ENCODE measurements around the gene ZNF580.

Gene ZNF580

DNA sequence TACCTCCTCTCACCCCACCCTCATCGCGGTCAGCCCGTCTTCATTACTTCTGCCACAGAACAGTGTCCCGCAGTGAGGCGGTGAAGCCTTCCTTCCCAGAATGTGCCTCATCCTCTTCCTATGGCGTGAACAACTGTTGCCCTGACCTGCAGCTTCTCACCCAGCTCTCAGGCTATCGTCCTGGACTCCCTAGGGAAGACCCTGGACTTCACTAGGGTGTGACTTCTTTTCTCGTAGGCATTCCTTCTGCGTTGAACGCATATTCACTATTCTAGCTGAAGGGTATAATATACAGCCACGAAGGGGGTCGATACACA lies 34.4 kb upstream of the ZNF580 start:
- no peak for DNase-seq (ENCODE audit: low spot score)

DNA sequence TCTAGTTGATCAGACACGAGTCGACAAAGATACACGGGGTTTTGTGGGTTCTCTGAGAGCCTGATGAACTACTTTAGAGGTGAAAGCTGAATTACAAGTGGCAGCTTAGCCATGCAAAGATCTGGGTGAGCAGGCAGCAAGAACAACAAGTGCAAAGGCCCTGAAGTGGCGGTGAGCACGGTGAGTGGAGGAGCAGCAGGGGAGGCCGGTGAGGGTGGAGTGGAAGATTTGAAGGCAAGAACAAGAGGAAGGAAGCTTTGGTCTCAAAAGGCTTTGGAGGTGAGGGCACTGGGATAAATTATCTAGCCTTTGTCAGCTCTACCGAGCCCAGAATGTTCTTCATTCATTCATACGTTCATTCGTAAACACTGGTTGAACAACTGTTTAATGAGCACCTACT lies 34.0 kb upstream of the ZNF580 start:
- DNase-seq (ENCODE audit: low spot score) = no peak

DNA sequence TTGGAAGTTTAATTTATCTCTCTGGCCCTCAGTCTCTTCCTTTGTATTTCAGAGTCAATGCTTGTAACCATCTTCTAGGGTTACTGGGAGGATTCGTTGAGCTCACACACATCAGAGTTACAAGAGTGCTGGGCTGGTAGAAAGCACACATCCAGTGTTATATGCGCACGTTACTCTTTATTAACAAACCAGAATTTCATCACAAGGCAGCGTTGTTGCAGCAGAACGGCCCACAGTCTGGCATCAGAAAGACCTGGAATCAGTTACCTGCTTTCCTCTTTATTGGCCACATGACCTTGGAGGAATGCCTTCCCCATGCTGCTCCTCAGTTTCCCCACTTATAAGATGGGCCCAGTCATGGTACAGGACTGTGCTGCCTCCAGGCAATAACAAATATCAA lies 31.5 kb upstream of the ZNF580 start:
- DNase-seq (ENCODE audit: low spot score) = no peak

DNA sequence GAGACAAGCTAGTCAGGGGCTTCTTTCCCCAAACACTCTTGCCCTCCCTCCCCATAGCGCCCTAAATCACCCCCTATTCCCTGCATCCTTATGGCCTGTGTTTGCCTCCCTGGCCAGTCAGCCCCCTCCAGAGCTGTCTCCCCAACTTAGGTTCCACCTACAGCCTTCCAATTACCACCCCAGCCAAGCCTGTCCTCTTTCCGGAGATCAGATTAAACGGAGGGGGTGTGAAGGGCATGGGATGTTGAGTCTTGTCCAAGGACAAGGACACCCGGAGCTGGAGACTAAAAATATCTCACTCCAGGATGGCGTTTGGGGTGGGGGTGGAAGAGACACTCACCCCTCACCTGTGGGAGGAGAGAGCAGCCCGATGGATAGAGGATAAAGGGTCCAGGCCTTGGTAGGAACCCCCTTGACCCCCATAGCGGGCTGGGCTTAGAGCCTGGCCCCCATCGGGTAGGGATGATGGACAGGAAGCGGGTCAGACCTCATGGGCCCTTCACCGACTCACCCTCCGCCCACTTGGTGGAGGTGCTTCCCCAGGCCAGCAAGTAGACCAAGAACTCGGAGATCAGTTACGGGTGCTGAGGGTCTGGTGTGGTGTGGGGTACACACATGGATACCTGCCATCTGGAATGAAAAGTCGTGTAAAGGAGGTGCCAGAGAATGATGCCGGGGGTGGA lies 29.4 kb upstream of the ZNF580 start:
- DNase-seq (ENCODE audit: low spot score) = no peak

DNA sequence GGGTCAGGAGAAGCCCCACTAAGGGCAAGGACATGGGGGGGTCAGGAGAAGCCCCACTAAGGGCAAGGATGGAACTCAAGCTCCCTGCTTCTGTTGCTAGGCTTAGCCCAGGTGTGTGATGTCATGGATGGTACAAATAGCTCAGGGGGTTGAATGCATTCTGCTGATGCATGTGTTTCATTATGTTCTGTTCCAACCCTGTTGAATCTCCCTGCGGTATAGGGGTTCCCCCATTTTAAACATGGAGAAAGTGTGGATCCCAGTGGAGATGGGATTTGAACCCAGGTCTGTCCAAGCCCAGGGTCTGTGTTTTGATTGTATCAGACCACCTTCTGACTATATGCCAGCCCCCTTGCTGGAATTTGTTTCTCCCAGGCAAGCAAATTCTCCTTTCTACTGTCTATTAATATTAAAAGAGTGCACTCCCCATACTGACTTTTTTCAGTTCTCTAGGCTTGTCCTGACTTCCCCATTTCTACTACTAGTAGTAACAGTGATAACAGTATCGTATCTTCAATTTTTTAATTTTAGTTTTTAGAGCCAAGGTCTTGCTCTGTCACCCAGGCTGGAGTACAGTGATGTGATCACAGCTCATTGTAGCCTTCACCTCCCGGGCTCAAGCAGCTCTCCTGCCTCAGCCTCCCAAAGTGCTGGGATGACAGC lies 28.7 kb upstream of the ZNF580 start:
- DNase-seq (ENCODE audit: low spot score) = no peak

DNA sequence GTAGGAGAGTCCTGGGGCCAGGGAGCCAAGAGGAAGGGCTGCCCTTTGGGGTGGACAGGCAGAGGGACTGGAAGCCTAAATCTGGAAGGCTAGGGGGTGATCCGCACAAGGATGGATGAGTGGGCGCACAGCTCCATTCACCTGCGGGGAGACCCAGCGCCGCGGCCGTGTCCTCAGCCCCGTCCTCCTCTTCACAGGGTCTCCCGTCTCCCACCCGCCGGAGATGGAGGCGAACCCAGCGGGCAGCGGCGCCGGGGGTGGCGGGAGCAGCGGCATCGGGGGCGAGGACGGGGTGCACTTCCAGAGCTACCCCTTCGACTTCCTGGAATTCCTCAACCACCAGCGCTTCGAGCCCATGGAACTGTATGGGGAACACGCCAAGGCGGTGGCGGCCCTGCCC lies 27.4 kb upstream of the ZNF580 start:
- no peak for DNase-seq (ENCODE audit: low spot score)

DNA sequence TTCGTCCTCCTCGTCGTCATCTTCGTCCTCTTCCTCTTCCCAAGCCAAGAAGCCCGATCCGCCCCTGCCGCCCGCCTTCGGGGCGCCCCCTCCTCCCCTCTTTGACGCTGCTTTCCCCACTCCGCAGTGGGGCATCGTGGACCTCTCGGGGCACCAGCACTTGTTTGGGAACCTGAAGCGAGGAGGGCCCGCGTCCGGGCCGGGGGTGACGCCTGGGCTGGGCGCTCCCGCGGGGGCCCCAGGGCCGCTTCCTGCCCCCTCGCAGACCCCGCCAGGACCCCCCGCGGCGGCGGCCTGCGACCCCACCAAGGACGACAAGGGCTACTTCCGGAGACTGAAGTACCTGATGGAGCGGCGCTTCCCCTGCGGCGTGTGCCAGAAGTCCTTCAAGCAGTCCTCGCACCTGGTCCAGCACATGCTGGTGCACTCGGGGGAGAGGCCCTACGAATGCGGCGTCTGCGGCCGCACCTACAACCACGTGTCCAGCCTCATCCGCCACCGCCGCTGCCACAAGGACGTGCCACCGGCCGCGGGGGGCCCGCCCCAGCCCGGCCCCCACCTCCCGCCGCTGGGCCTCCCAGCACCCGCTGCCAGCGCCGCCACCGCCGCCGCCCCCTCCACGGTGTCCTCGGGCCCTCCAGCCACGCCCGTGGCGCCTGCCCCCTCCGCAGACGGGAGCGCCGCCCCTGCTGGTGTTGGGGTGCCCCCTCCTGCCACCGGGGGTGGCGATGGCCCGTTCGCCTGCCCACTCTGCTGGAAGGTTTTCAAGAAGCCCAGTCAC lies 26.7 kb upstream of the ZNF580 start:
- DNase-seq (ENCODE audit: low spot score) = no peak

DNA sequence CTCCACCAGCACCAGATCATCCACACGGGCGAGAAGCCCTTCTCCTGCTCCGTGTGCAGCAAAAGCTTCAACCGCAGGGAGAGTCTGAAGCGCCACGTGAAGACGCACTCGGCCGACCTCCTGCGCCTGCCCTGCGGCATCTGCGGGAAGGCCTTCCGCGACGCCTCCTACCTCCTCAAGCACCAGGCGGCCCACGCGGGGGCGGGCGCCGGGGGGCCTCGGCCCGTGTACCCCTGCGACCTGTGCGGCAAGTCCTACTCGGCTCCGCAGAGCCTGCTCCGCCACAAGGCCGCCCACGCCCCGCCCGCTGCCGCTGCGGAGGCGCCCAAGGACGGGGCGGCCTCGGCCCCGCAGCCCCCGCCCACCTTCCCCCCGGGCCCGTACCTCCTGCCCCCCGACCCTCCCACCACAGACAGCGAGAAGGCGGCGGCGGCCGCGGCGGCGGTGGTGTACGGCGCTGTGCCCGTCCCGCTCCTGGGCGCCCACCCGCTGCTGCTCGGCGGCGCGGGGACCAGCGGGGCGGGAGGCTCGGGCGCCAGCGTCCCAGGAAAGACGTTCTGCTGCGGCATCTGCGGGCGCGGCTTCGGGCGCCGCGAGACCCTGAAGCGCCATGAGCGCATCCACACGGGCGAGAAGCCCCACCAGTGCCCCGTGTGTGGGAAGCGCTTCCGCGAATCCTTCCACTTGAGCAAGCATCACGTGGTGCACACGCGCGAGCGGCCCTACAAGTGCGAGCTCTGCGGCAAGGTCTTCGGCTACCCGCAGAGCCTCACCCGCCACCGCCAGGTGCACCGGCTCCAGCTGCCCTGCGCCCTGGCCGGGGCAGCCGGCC lies 25.9 kb upstream of the ZNF580 start:
- DNase-seq (ENCODE audit: low spot score) = no peak

DNA sequence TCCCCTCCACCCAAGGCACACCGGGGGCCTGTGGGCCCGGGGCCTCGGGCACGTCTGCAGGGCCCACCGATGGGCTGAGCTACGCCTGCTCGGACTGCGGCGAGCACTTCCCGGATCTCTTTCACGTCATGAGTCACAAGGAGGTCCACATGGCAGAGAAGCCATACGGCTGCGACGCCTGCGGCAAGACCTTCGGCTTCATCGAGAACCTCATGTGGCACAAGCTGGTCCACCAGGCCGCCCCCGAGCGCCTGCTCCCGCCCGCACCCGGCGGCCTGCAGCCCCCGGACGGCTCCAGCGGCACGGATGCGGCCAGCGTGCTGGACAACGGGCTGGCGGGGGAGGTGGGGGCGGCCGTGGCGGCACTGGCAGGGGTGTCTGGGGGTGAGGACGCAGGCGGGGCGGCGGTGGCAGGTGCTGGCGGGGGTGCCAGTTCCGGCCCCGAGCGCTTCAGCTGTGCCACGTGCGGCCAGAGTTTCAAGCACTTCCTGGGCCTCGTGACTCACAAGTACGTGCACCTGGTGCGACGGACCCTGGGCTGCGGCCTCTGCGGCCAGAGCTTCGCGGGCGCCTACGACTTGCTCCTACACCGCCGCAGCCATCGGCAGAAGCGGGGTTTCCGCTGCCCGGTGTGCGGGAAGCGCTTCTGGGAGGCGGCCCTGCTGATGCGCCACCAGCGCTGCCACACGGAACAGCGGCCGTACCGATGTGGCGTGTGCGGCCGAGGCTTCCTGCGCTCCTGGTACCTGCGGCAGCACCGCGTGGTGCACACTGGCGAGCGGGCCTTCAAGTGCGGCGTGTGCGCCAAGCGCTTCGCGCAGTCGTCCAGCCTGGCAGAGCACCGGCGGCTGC lies 25.0 kb upstream of the ZNF580 start:
- no peak for DNase-seq (ENCODE audit: low spot score)

DNA sequence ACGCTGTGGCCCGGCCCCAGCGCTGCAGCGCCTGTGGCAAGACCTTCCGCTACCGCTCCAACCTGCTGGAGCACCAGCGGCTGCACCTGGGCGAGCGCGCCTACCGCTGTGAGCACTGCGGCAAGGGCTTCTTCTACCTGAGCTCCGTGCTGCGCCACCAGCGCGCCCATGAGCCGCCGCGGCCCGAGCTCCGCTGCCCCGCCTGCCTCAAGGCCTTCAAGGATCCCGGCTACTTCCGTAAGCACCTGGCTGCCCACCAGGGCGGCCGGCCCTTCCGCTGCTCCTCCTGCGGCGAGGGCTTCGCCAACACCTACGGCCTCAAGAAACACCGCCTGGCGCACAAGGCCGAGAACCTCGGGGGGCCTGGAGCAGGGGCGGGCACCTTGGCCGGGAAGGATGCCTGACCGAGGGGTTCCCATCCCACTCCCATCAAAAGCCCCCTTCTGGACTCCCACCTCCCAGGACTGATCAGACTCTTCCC lies 24.4 kb upstream of the ZNF580 start:
- DNase-seq (ENCODE audit: low spot score) = no peak

DNA sequence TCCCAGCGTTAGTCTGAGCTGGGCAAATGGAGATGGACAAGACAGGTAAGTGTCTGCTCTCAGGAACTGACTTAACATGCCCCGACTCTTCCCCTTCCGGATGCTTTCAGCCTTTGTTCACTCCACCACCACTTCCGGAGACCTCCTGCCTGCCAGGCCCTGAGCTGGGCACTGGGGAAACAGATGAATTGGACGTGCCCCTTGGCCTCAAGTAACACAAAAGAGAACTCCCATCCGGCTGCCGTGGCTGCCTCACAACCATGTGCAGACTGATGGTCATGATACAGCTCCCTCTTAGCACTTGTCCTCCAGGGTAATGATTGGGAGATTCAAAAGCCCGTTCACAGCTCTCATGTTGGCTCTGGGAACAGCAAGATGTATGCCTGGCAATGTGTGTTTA lies 23.4 kb upstream of the ZNF580 start:
- DNase-seq (ENCODE audit: low spot score) = no peak

DNA sequence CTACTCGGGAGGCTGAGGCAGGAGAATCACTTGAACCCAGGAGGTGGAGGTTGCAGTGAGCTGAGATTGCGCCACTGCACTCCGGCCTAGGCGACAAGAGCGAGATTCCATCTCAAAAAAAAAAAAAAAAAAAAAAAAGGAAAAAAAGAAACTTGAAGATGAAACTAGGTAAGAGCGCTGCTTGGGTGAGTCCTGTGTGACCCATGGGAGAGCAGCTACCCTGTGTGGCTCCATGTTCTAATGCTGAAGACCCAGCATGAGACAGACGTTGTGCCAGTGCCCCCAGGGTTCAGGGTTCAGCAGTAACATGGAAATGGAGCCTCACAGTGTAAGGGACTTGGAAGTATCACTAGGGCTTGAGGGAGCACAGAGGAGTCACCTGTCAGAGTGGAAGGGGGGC lies 22.4 kb upstream of the ZNF580 start:
- no peak for DNase-seq (ENCODE audit: low spot score)

DNA sequence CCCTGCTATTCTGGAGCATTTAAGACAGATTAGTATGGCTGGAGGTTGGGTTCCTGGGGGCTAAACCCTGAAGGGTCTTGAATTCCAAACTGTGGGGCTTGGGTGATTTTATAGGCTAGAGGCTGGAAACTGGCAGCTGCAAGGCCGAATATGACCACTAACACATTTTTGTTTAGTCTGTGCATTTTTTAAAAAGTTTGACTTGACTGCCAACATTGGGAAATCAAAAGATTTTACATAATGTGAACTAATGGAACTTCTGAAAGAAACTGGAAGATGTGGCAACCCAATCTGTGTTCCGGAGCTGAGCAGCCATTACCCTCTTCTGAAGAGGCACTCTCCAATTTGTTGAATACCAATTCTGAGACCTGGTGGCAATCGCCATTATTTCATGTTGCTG lies 21.5 kb upstream of the ZNF580 start:
- no peak for DNase-seq (ENCODE audit: low spot score)

DNA sequence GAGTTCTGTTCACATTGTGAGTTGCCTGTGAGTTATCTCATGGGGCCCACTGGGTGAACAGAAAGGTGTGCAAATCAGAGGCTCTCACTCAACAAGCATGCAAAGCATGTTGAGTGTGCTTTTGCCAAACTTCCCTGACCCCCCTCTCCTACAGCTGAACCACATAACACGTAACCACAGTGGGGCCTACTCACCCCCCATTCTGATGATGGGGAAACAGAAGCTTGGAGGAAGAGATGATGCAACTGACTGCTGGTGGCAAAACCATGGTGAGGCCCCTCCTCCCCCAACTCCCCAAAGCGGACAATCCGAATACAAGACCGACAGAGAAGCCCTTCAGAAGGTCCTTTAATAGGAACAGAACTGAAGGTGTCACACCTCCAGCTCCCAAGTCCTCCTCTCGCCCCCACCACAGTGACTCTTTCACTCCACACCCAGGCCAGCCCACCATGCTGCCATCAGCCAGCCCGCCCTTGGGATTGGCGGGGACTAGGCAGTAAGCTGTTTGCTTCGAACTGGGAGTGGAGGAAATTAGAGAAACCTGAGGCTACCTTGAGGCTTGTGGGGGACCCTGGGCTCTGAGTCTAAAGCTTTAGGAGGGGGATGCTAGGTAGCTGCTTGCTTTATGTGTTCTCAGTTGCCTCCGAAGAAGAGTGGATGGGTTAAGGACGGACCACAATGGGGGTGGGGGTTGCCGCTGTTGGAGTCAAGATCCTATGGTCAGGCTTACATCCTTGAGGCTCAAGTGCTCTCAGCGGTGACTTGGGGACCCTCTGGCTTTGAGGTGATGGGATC lies 20.2 kb upstream of the ZNF580 start:
- no peak for DNase-seq (ENCODE audit: low spot score)

DNA sequence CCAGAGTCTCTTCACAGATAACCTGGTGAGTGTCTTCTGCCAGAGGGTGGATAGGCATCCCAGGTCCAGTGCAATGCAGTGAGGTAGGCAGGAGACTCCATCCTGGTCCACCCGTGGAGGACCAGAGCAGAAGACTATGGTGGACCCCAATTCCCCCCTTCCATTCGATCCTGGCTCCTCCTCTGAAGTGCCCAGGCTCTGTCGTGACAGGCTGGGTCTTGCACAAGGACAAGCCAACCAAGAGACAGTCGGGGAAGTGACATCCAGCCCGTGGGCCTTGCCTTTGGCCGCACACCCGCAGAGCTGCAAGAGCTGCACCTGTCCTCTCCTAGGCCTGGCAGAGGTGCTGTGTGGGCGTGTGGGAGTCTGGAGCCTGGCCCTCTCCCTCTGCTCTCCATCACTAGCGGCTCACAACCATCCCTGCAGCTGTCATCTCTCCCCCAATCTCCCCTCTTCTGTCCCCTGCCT lies 19.6 kb upstream of the ZNF580 start:
- no peak for DNase-seq (ENCODE audit: low spot score)

DNA sequence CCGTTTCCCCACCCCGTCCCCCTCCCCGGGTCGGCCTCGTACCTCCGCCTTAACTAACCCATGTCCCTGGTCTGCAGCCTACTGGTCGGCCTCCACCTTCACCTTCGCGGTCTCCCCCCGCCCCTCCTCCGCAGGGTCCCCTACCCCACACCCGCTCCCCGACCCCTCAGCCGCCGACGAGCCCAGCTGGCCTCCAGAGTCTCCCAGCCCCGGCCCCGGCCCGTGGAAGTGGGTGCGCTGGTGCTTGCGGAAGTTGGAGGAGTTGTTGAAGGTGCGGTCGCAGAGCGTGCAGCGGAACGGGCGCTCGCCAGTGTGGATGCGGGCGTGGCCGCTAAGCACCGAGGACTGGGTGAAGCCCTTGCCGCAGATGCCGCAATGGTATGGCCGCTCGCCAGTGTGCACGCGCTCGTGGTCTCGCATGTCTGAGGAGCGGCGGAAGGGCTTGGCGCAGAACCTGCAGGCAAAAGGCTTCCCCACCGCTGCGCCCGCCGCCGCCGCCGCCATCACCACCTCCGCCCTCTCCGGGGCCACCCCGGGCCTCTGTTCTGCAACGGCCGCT lies 19.1 kb upstream of the ZNF580 start:
- no peak for DNase-seq (ENCODE audit: low spot score)

DNA sequence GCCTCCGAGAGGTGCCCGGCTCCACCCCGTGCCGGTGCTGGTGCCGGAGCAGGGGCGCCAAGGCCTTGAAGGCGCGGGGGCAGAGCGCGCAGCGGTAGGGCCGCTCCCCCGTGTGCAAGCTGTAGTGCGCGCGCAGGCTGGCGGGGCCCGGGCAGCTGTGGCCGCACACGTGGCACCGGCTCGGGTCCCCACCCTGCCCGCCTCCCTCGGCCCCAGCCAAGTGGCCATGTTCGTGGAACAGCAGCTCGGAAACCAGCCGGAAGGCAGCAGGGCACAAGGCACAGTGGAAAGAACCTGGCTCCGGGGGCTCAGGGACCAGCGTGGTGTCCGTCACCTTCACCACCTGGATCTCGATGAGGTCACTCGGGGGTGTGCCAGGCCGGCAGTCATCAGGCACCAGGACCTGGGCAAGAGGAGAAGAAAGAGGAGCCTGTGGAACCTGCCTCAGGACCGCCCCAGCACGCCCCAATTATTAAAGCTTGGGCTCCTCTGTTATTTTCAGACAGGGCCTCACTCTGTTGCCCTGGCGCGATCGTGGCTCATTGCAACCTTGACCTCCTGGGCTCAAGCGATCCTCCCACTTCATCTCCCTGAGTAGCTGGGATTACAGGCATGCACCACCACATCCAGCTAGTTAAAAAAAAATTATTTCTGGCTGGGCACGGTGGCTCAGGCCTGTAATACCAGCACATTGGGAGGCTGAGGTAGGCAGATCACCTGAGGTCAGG lies 18.4 kb upstream of the ZNF580 start:
- no peak for DNase-seq (ENCODE audit: low spot score)

DNA sequence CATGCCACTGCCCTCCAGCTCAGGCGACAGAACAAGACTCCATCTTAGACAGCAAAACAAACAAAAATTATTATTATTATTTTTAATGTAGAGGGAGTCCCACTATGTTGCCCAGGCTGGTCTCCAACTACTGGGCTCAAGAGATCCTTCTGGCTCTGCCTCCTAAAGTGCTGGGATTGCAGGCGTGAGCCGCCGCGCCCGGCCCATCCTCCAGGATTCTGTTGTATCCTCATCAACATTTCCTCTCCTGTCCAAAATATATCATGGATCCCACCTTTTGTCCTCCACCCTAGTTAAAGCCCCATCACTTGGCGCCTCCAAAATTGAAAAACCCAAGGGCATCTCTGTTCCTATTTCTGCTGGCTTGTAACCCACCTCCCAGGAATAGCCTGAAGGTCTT lies 17.7 kb upstream of the ZNF580 start:
- DNase-seq (ENCODE audit: low spot score) = no peak

DNA sequence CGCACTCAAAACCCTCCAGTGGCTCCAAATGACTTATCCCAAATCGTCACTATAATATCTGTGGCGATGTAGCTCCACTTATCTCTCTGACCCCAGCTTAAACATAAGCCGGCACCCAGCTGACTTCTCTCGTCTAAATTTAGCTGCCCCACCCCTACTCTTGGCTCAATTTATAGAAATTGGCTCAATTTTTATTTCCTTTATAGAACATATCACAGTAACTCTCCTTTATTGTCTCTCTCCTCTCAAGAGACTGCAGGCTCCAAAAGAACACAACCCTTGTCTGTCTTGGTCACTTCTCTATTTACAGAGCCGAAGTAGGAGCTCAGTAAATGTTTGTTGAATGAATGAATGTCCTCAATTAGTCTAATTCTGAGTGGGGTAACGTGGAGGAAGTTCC lies 17.2 kb upstream of the ZNF580 start:
- DNase-seq (ENCODE audit: low spot score) = no peak

All from hematopoietic multipotent progenitor cell treated with erythropoietin and hydrocortisone succinate and interleukin-3 and kit ligand, for 17 days (in vitro differentiated cells).